Fibroblast of mammary gland (primary cell): ENCODE results near the gene NKPD1.
A peak's percentile ranks its signal among the peaks of the same experiment; 100 is the strongest.

Experiments used
- DNase-seq: peaks from one replicate; pipeline ENCODE4 v3.0.0-alpha.2; 2010; ENCODE audit warnings: low read depth
- H3K4me3 ChIP-seq: 2 replicates; pipeline ENCODE4 v1.5.1; 2011; ENCODE audit warnings: low read depth, mild to moderate bottlenecking, low read length, moderate library complexity; ENCODE audit not compliant: control insufficient read depth
- TF ChIP-seq, protein P1 (sequence below): conservative IDR thresholded peaks from 2 replicates; pipeline ENCODE4 v1.5.1; 2011; ENCODE audit warnings: low read depth, low read length, inconsistent platforms; ENCODE audit not compliant: control insufficient read depth, insufficient read depth

Gene NKPD1

GRCh38 chr19:45179892-45180370 is 19.1 kb upstream of the NKPD1 start:
- peak overlapping the region; percentile 96 for H3K4me3 ChIP-seq
- DNase-seq, result no peak
- TF ChIP-seq, protein P1, sequence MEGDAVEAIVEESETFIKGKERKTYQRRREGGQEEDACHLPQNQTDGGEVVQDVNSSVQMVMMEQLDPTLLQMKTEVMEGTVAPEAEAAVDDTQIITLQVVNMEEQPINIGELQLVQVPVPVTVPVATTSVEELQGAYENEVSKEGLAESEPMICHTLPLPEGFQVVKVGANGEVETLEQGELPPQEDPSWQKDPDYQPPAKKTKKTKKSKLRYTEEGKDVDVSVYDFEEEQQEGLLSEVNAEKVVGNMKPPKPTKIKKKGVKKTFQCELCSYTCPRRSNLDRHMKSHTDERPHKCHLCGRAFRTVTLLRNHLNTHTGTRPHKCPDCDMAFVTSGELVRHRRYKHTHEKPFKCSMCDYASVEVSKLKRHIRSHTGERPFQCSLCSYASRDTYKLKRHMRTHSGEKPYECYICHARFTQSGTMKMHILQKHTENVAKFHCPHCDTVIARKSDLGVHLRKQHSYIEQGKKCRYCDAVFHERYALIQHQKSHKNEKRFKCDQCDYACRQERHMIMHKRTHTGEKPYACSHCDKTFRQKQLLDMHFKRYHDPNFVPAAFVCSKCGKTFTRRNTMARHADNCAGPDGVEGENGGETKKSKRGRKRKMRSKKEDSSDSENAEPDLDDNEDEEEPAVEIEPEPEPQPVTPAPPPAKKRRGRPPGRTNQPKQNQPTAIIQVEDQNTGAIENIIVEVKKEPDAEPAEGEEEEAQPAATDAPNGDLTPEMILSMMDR, result no peak

- H3K4me3 ChIP-seq, result peak overlapping the region; percentile 96
- TF ChIP-seq, protein P1, result no peak
- peak; percentile 22 for DNase-seq
Observed at GRCh38 chr19:45179072-45179891, 18.5 kb upstream of the NKPD1 start.

- peak within 1 kb of the TSS; percentile 96 for H3K4me3 ChIP-seq
- TF ChIP-seq, protein P1, result peak; percentile 10
- DNase-seq, result peak; percentile 100
Observed at GRCh38 chr19:45178262-45179071, 17.7 kb upstream of the NKPD1 start, which contains the start of gene BLOC1S3. TSS of gene BLOC1S3 (plus strand) at chr19:45178784. CDS start at chr19:45179297, 513 bp downstream.

- peak within 1 kb of the TSS; percentile 96 for H3K4me3 ChIP-seq
- TF ChIP-seq, protein P1, result no peak
Observed at GRCh38 chr19:45177817-45178261, 17.1 kb upstream of the NKPD1 start, which contains the start of gene TRAPPC6A. TSS of gene TRAPPC6A (minus strand) at chr19:45178237. CDS start at chr19:45178218, 19 bp downstream.

DNA sequence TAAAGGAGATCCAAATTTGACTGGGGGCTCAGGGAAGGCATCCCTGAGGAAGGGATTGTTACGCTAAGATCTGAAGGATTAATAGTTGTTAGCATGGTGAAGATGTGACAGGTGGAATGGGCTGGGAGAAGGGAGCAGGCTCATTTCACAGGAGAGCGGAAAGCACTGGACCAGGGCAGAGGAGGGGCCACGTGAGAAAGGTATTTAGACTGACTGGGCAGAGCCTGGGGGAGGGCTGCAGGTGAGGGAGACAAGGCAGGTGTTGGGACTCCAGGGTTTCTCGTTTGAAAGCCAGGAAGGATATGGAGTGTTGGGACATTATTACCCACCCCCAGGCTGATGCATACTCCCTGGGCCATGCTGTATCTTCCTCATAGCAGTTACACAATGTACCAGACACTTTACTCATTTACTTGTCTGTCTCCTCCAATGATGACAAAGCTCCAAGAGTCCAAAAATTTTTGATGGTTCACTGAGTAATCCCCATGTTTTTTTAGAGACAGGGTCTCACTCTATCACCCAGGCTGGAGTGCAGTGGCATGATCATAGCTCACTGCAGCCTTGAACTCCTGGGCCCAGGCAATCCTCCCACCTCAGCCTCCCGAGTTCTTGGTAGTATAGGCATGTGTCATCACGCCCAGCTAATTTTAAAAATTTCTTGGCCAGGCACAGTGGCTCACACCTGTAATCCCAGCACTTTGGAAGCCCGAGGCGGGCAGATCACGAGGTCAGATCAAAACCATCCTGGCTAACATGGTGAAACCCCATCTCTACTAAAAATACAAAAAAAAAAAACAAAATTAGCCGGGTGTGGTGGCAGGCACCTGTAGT is 14.9 kb upstream of the NKPD1 start:
- DNase-seq, result peak; percentile 61
- TF ChIP-seq, protein P1, result no peak
- H3K4me3 ChIP-seq, result no peak overlapping the region

More at GRCh38 chr19:45177817-45178261, 17.1 kb upstream of the NKPD1 start, which contains the start of gene TRAPPC6A:
- DNase-seq, result peak; percentile 83

DNA sequence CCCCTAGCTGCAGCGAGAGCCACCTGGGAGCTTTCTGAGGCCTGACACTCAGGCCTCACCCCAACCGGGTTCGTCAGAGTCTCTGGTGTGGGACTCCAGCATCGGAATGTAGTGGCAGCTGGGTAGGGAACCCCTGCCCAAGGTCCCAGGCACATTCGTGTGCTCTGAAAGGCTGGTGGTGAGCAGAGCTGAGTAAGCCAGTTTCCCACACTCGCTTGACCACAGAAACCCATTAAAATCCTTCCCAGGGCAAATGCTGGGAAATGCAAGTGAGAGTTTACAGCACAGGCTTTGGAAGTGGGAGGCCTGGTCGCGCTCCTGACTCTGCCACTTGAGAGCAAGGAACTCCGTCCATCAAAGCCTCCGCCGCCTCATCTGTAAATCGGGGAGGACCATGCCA is 13.0 kb upstream of the NKPD1 start:
- DNase-seq, result peak; percentile 74
- TF ChIP-seq, protein P1, result no peak

More for the DNA sequence above, 13.0 kb upstream of the NKPD1 start:
- H3K4me3 ChIP-seq, result no peak overlapping the region
